ENCODE results near the gene MOBP. TPM values are rescaled to one million over a fixed set of nuclear protein-coding genes. Genes with fewer than 3 reads are reported as not detected.

Gene MOBP
- total and polyA plus RNA-seq, 4 donors, result not detected

GRCh38 chr3:39513791-39514369, 46.4 kb downstream of the MOBP start:
- Histone ChIP-seq H3K9ac (ENCODE audit: low read depth in 1 of 2, low read length in 2 of 2) (no peak overlapping the region), H3K9me3 (ENCODE audit: control insufficient read depth in 4 of 4, low read length in 3 of 4) (no peaks in the 10 kb centered on the region), H3K27ac (ENCODE audit: low read depth in 1 of 2, low read length in 2 of 2) (no peak overlapping the region), H3K36me3 (ENCODE audit: control insufficient read depth in 4 of 4, insufficient read depth in 3 of 4, low read depth in 1 of 4, low read length in 3 of 4) (no peaks in the 10 kb centered on the region), H3K27me3 (ENCODE audit: control insufficient read depth in 4 of 4, insufficient read depth in 4 of 4, low read length in 3 of 4) (no peaks in the 10 kb centered on the region), H3K4me3 (ENCODE audit: low read depth in 1 of 3, low read length in 3 of 3) (no peak overlapping the region), H3K4me1 (ENCODE audit: control insufficient read depth in 4 of 4, insufficient read depth in 4 of 4, low read length in 3 of 4) (no peaks in the 10 kb centered on the region)
- DNase-seq (ENCODE audit: low spot score), result no peak
- TF ChIP-seq MAX (IDR thresholded peaks at IDR 0.05) (no peak), ZBTB33 (IDR thresholded peaks at IDR 0.05) (no peak), TAF1 (conservative IDR thresholded peaks at IDR 0.05) (no peak), RXRA (IDR thresholded peaks at IDR 0.05) (no peak), CTCF (IDR thresholded peaks at IDR 0.05; ENCODE audit: low read depth, low read length, missing input control) (no peak), NR2F2 (IDR thresholded peaks at IDR 0.05) (no peak)
- WGBS, result 74% methylated on average over 3 of the region's 3 CpGs

GRCh38 chr3:39515681-39516441, 48.4 kb downstream of the MOBP start:
- Histone ChIP-seq H3K4me3 (ENCODE audit: low read depth in 1 of 3, low read length in 3 of 3) (no peak overlapping the region), H3K27me3 (ENCODE audit: control insufficient read depth in 4 of 4, insufficient read depth in 4 of 4, low read length in 3 of 4) (no peaks in the 10 kb centered on the region), H3K27ac (ENCODE audit: low read depth in 1 of 2, low read length in 2 of 2) (no peak overlapping the region), H3K4me1 (ENCODE audit: control insufficient read depth in 4 of 4, insufficient read depth in 4 of 4, low read length in 3 of 4) (no peaks in the 10 kb centered on the region), H3K9me3 (ENCODE audit: control insufficient read depth in 4 of 4, low read length in 3 of 4) (no peaks in the 10 kb centered on the region), H3K36me3 (ENCODE audit: control insufficient read depth in 4 of 4, insufficient read depth in 3 of 4, low read depth in 1 of 4, low read length in 3 of 4) (no peaks in the 10 kb centered on the region), H3K9ac (ENCODE audit: low read depth in 1 of 2, low read length in 2 of 2) (no peak overlapping the region)
- DNase-seq (ENCODE audit: low spot score), result no peak
- TF ChIP-seq ZBTB33 (IDR thresholded peaks at IDR 0.05), result no peak
- no peak for TF ChIP-seq REST (IDR thresholded peaks at IDR 0.05)
- TF ChIP-seq ATF3 (IDR thresholded peaks at IDR 0.05), result no peak
- TF ChIP-seq YY1 (IDR thresholded peaks at IDR 0.05), result no peak
- no peak for TF ChIP-seq FOXA2 (IDR thresholded peaks at IDR 0.05)
- no peak for TF ChIP-seq JUND (IDR thresholded peaks at IDR 0.05)
- TF ChIP-seq HNF4A (conservative IDR thresholded peaks at IDR 0.05), result no peak
- no peak for TF ChIP-seq MAX (IDR thresholded peaks at IDR 0.05)
- TF ChIP-seq TAF1 (conservative IDR thresholded peaks at IDR 0.05), result no peak
- TF ChIP-seq RXRA (IDR thresholded peaks at IDR 0.05), result no peak
- no peak for TF ChIP-seq FOXA1 (IDR thresholded peaks at IDR 0.05)
- no peak for TF ChIP-seq HNF4G (IDR thresholded peaks at IDR 0.05)
- TF ChIP-seq SP1 (IDR thresholded peaks at IDR 0.05), result no peak
- TF ChIP-seq CTCF (IDR thresholded peaks at IDR 0.05; ENCODE audit: low read depth, low read length, missing input control), result no peak
- WGBS, result 58% methylated on average over 11 of the region's 11 CpGs
